ENCODE measurements around the gene TFF3. TPM values are rescaled to one million over a fixed set of nuclear protein-coding genes. Genes with fewer than 3 reads are reported as not detected.

The TFF3 gene
- total RNA-seq, 1 donor from 2014 or later: 31.9 TPM

GRCh38 chr21:42343556-42343955 is 28.3 kb upstream of the TFF3 start:
- no peak overlapping the region for H3K27ac ChIP-seq
- H3K9me3 ChIP-seq: no peaks in the 10 kb centered on the region
- H3K4me1 ChIP-seq: no peaks in the 10 kb centered on the region
- H3K36me3 ChIP-seq: no peaks in the 10 kb centered on the region
- peak in 1 of 2 donors; percentile 37 for DNase-seq (ENCODE audit: extremely low spot score in 2 of 2)
- no peaks in the 10 kb centered on the region for H3K27me3 ChIP-seq
- intact Hi-C loops (cut with DNase I): no loop called here
- TF ChIP-seq CTCF (IDR thresholded peaks at IDR 0.05): no peak
- TF ChIP-seq POLR2A (IDR thresholded peaks at IDR 0.05): no peak
- no peak for TF ChIP-seq POLR2AphosphoS5 (IDR thresholded peaks at IDR 0.05; ENCODE audit: insufficient read depth in 1 of 2, low read depth in 1 of 2)
- H3K4me3 ChIP-seq: no peak overlapping the region

- TF ChIP-seq POLR2AphosphoS5 (IDR thresholded peaks at IDR 0.05; ENCODE audit: insufficient read depth in 1 of 2, low read depth in 1 of 2) (no peak), POLR2A (IDR thresholded peaks at IDR 0.05) (no peak), CTCF (IDR thresholded peaks at IDR 0.05) (no peak)
Observed at GRCh38 chr21:42343101-42343500, 27.9 kb upstream of the TFF3 start.

GRCh38 chr21:42341776-42342542 is 26.8 kb upstream of the TFF3 start:
- Histone ChIP-seq H3K4me3 (no peak overlapping the region), H3K4me1 (peaks cover 9% of the 10 kb centered on the region), H3K36me3 (no peaks in the 10 kb centered on the region), H3K27me3 (no peaks in the 10 kb centered on the region), H3K9me3 (no peaks in the 10 kb centered on the region), H3K27ac (no peak overlapping the region)
- TF ChIP-seq POLR2A (IDR thresholded peaks at IDR 0.05): no peak
- no peak for TF ChIP-seq CTCF (IDR thresholded peaks at IDR 0.05)
- no peak for TF ChIP-seq POLR2AphosphoS5 (IDR thresholded peaks at IDR 0.05; ENCODE audit: insufficient read depth in 1 of 2, low read depth in 1 of 2)
- DNase-seq (ENCODE audit: extremely low spot score in 2 of 2): peak in 1 of 2 donors; percentile 55
- intact Hi-C loops (cut with DNase I): no loop called here

More at GRCh38 chr21:42343101-42343500, 27.9 kb upstream of the TFF3 start:
- Histone ChIP-seq H3K27me3 (no peaks in the 10 kb centered on the region), H3K27ac (no peak overlapping the region), H3K36me3 (no peaks in the 10 kb centered on the region), H3K9me3 (no peaks in the 10 kb centered on the region), H3K4me3 (no peak overlapping the region), H3K4me1 (peaks cover 3% of the 10 kb centered on the region)
- intact Hi-C loops (cut with DNase I): no loop called here
- DNase-seq (ENCODE audit: extremely low spot score in 2 of 2): peak in 1 of 2 donors; percentile 61

GRCh38 chr21:42340187-42341050 is 25.2 kb upstream of the TFF3 start:
- H3K36me3 ChIP-seq: no peaks in the 10 kb centered on the region
- H3K27ac ChIP-seq: no peak overlapping the region
- H3K4me3 ChIP-seq: no peak overlapping the region
- TF ChIP-seq POLR2AphosphoS5 (IDR thresholded peaks at IDR 0.05; ENCODE audit: insufficient read depth in 1 of 2, low read depth in 1 of 2) (no peak), POLR2A (IDR thresholded peaks at IDR 0.05) (no peak), CTCF (IDR thresholded peaks at IDR 0.05) (no peak)
- intact Hi-C loops (cut with DNase I): no loop called here
- no peak for DNase-seq (ENCODE audit: extremely low spot score in 2 of 2)
- H3K9me3 ChIP-seq: no peaks in the 10 kb centered on the region
- H3K27me3 ChIP-seq: no peaks in the 10 kb centered on the region
- peaks cover 9% of the 10 kb centered on the region for H3K4me1 ChIP-seq
